SK-N-MC (cell line): ENCODE results near the gene CTAGE9.
"Not testable (repeated sequence)": the region's sequence is repeated elsewhere in the genome, so short reads cannot be mapped to it uniquely, and the experiment has no call there.

Source experiments
- EZH2 ChIP-seq: fragments of 200-600 bp; sonication (generic); IDR thresholded peaks from one replicate; pipeline ENCODE4 v1.6.1; 2017; ENCODE audit warnings: antibody characterized with exemption
- FOXP2 ChIP-seq: optimal IDR thresholded peaks from 2 replicates; pipeline ENCODE3; 2011; ENCODE audit warnings: mild to moderate bottlenecking, moderate library complexity; ENCODE audit not compliant: insufficient read depth; ENCODE audit errors: extremely low read length, control extremely low read depth

- not testable (repeated sequence) for TF ChIP-seq EZH2, FOXP2
Observed at GRCh38 chr6:131751012-131751715, 40.3 kb upstream of the CTAGE9 start.
